CD4-positive, alpha-beta T cell treated with Interleukin-17A for 1 hour (primary cell): ENCODE measurements around the gene TOM1.
A peak's percentile ranks its signal among the peaks of the same experiment; 100 is the strongest.

ENCODE experiments used
- DNase-seq: peaks from one replicate; pipeline ENCODE4 v3.0.0-alpha.2; 2020

The TOM1 gene

DNA sequence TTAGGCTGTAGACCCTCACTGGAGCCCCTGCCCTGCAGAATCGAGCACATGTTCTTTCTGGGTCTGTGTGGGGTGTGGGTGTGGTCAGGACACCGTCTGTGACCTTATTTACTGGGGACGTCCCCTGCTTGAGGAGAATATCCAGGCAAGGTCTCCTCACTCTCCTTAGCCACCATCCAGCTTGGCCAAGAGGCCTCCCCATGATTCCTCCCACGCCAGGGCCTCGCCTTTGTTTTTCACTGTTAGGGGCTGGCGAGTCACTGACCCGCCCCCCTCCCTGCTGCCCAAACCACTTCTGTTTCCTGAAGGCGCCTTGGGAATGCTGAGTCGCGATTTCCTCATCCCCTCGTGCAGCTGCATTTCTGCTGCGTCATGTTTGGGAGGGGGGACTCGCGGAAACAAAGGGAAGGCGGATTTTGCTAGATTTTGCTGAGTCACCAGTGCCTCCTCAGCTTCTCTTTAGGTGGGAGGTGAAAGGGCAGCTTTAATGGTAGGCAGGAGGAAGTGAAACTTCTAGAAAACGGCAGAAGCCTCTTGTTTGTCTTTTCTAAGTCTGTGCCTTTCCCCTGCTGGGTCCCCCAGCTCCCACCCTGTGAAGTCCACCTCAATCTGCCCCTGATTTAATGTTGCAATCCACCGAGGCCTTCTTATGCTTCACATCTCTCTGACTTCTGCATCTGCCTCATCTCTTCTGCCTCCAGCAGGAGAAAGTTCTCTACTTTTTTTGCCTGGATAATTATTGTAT is 77.2 kb downstream of the TOM1 start:
- peak; percentile 58 for DNase-seq

- DNase-seq = no peak
These were observed 78.0 kb downstream of the TOM1 start for GRCh38 chr22:35377735-35378134.

GRCh38 chr22:35378621-35379020 is 78.9 kb downstream of the TOM1 start:
- DNase-seq = no peak

GRCh38 chr22:35379146-35379993 is 79.7 kb downstream of the TOM1 start:
- DNase-seq = no peak

DNA sequence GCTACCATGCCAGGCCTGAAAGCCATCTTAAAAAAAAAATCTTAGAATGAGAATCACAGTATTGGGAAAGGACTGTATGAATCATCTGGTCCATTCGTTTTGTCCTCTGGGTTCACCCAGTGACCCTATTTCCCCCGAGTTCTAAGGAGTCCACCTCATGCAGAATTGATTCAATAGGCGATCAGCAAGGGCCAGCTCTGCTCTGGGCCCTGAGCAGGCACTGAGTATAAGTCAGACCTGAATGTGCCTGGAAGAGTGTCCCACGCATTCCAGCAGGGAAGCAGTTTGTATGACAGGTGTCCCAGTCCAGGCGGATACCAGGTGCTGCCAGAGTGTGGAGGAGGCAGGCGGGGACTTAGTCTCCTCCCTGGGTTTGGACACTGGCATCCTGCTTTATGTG is 80.3 kb downstream of the TOM1 start:
- no peak for DNase-seq

GRCh38 chr22:35380537-35381423 is 81.1 kb downstream of the TOM1 start, which contains the start of gene HMOX1:
HMOX1 (plus strand) TSS chr22:35381096; CDS start chr22:35381174, 78 bp downstream.
- peak; percentile 52 for DNase-seq

DNA sequence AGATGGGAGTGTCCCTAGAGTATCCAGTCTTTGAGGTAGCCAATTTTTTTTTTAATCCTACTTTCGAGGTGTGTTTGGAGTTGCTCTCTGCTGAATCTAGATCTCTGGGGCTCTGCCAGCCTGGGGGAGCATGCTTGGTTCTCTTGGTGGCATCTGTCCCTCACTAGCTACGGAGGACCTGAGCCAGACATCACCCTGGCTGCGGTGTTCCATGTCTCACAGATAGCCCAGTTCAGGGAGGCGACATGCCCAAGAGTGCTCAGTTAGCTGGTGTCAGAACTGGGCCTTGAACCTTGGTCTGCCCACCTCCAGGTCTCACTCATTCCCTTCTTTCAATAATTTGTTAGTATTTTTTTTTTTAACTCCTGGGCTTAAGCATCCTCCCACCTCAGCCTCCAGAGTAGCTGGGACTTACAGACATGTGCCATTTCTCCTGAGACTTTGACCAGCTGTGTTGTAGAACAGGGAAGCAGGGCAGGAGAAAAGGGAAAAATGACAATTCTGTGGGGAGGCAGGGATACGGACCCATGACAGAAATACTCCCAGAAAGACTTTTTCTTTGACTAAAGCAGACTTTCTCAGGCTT is 81.8 kb downstream of the TOM1 start:
- DNase-seq = no peak

DNA sequence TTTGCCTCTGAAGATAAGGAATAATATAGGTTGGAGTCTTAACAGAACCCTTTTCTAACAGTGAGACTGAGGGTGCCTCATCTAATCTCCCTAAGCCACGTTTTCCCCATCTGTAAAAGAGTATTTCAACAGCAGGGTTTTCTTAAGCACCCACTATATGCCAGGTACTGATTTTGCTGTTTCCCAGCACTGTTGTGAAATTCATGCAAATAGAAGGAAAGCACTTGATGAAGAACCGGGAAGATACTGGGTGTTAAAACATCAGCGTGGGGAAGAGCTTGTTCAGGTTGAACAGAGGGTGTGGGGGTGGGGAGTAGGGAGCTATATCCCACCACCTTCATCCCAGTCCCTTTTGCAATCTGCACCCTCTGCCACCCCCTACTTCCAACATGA is 84.0 kb downstream of the TOM1 start:
- no peak for DNase-seq

DNA sequence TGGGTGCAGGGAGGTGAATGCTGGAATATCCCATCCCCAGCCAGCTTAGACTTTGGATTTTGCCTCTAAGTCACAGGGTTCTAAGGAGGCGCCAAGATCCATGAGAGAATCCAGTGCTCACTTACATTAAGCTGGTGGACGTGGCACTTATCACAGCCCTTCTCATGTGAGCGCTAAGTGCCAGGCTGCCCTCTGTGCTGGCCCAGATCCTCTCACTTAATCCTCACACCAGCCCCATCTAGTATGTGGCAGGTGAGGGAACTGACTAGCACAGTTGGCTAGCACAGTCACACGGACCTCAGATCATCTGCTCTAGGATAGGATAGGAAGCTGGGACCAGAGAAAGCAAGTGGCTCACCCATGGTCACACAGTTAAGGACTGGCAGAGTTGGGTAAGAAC is 84.8 kb downstream of the TOM1 start:
- no peak for DNase-seq

GRCh38 chr22:35384975-35385588 is 85.4 kb downstream of the TOM1 start:
- DNase-seq = no peak

GRCh38 chr22:35386670-35387288 is 87.1 kb downstream of the TOM1 start:
- DNase-seq = no peak

GRCh38 chr22:35390933-35391332 is 91.2 kb downstream of the TOM1 start:
- no peak for DNase-seq

- DNase-seq = no peak
These were observed 92.7 kb downstream of the TOM1 start for GRCh38 chr22:35392357-35392756.

- DNase-seq = no peak
These were observed 93.7 kb downstream of the TOM1 start for GRCh38 chr22:35393116-35394010.

DNA sequence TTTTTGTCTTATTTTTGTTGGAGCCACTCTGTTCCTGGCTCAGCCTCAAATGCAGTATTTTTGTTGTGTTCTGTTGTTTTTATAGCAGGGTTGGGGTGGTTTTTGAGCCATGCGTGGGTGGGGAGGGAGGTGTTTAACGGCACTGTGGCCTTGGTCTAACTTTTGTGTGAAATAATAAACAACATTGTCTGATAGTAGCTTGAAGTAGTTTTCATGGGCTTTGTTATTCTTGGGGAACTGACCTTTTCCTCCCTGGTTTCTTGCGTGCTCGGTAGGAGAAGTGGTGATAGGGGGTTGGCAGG is 94.3 kb downstream of the TOM1 start:
- DNase-seq = no peak

GRCh38 chr22:35394810-35395563 is 95.3 kb downstream of the TOM1 start:
- no peak for DNase-seq

GRCh38 chr22:35396622-35397021 is 96.9 kb downstream of the TOM1 start:
- DNase-seq = peak; percentile 15

DNA sequence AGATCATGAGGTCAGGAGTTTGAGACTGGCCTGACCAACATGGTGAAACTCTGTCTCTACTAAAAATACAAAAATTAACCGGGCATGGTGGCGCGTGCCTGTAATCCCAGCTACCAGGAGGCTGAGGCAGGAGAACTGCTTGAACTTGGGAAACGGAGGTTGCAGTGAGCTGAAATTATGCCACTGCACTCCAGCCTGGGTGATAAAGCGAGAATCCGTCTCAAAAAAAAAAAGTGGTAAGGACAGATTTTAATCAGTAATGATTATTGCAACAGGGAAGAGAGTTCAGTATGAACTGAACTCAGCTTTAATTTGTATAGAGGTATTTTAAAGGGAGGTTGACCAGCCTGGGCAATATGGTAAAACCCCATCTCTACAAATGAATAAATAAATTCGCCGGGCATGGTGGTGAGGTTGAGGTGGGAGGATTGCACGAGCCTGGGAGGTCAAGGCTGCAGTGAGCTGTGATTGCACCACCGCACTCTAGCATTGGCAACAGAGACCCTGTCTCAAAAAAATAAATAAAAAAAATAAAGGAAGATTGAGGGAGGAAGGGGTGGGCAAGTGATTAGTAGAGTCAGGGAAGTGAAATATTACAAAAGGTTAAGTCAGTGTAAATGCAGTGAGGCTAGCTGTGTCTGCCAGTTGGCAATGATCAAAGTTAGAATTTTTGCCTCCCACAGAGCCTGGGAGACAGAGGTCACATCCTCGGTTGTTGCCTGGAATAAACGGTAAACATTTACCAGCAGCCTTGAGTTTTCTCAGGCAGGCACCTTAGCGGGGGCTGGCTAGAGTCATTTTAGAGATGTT is 97.6 kb downstream of the TOM1 start:
- no peak for DNase-seq
